ENCODE results near the gene GALNTL6.

GRCh38 chr4:171956678-171957077 is 143.5 kb downstream of the GALNTL6 start:
- TF ChIP-seq EZH2phosphoT487 (conservative IDR thresholded peaks at IDR 0.05; ENCODE audit: low read length) = no peak
- no peak for TF ChIP-seq CTCF (IDR thresholded peaks at IDR 0.05; ENCODE audit: insufficient read depth, low read length, poor library complexity, severe bottlenecking)
